B cell (primary cell): ENCODE data around the gene BTRC.

ENCODE experiments used
- CTCF ChIP-seq: fragments of 200-600 bp; IDR thresholded peaks from one replicate; pipeline ENCODE4 v1.8.0; 2022; ENCODE audit warnings: antibody characterized with exemption, mild to moderate bottlenecking
- EZH2 ChIP-seq: IDR thresholded peaks from 2 replicates; pipeline ENCODE4 v1.6.1; 2012; ENCODE audit warnings: borderline replicate concordance, low read depth, mild to moderate bottlenecking, moderate library complexity, low read length; ENCODE audit not compliant: insufficient read depth, poor library complexity, severe bottlenecking

- TF ChIP-seq CTCF (no peak), EZH2 (no peak)
These were observed 23.7 kb upstream of the BTRC start for GRCh38 chr10:101330231-101330630.
